Measurements from ENCODE around the gene KDM4C.

GRCh38 chr9:7033076-7034045 is 275.6 kb downstream of the KDM4C start:
- TF ChIP-seq CTCF (IDR thresholded peaks at IDR 0.05) = no peak
- no peak for TF ChIP-seq CEBPB (IDR thresholded peaks at IDR 0.05)
- no peak for TF ChIP-seq EP300 (IDR thresholded peaks at IDR 0.05)
- TF ChIP-seq RFX5 (IDR thresholded peaks at IDR 0.05) = no peak
- no peak for TF ChIP-seq POLR2A (IDR thresholded peaks at IDR 0.05; ENCODE audit: low read length)
- no peak for TF ChIP-seq RCOR1 (IDR thresholded peaks at IDR 0.05; ENCODE audit: low read depth, low read length)
- TF ChIP-seq REST (IDR thresholded peaks at IDR 0.05) = no peak
- TF ChIP-seq CHD4 (IDR thresholded peaks at IDR 0.05; ENCODE audit: borderline replicate concordance) = no peak
- no peak for TF ChIP-seq POLR2AphosphoS2 (conservative IDR thresholded peaks at IDR 0.05; ENCODE audit: low read length)
- TF ChIP-seq CBX2 (IDR thresholded peaks at IDR 0.05; ENCODE audit: borderline replicate concordance, low read depth) = no peak
- TF ChIP-seq ELK1 (IDR thresholded peaks at IDR 0.05; ENCODE audit: low read depth, low read length) = no peak

All from A549 (cell line).